Esophagus (tissue), 2 donors: ENCODE data around the gene DUT. TPM values are rescaled to one million over a fixed set of nuclear protein-coding genes. Genes with fewer than 3 reads are reported as not detected.

Experiments
- H3K27ac ChIP-seq, 2 donors: one replicate each; pipeline ENCODE4 v1.5.1; 2013; ENCODE audit warnings: low read depth in 2 of 2, mild to moderate bottlenecking in 2 of 2, inconsistent platforms in 1 of 2, low read length in 1 of 2, moderate library complexity in 1 of 2
- H3K27me3 ChIP-seq, 2 donors: one replicate each; pipeline ENCODE4 v1.6.1; 2013; ENCODE audit warnings: low read length in 2 of 2, control low read depth in 1 of 2, mild to moderate bottlenecking in 1 of 2; ENCODE audit not compliant: insufficient read depth in 2 of 2, control insufficient read depth in 1 of 2
- H3K36me3 ChIP-seq, 2 donors: one replicate each; pipeline ENCODE4 v1.6.1; 2013; ENCODE audit warnings: low read length in 1 of 2; ENCODE audit not compliant: control insufficient read depth in 2 of 2, insufficient read depth in 2 of 2
- H3K4me1 ChIP-seq, 2 donors: one replicate each; pipeline ENCODE4 v1.6.1; 2013; ENCODE audit warnings: low read length in 1 of 2; ENCODE audit not compliant: control insufficient read depth in 2 of 2, insufficient read depth in 2 of 2
- H3K4me3 ChIP-seq, 2 donors: one replicate each; pipeline ENCODE4 v1.5.1; 2013; ENCODE audit warnings: low read length in 2 of 2, mild to moderate bottlenecking in 2 of 2, low read depth in 1 of 2, moderate library complexity in 1 of 2
- H3K9me3 ChIP-seq, 2 donors: one replicate each; pipeline ENCODE4 v1.6.1; 2013; ENCODE audit warnings: mild to moderate bottlenecking in 2 of 2, low read depth in 1 of 2, low read length in 1 of 2, moderate library complexity in 1 of 2; ENCODE audit not compliant: control insufficient read depth in 2 of 2, insufficient read depth in 1 of 2
- WGBS, 2 donors: extraction: QIAGEN DNeasy Blood & Tissue Kit; methylation state at CpG; one replicate each; pipeline ENCODE4 v1.1.7; 2013; 5-methylcytosine and 5-hydroxymethylcytosine counted together
- polyA plus RNA-seq, 2 donors: library from polyadenylated mRNA; stranded (reverse); fragments of 200-250 nt; gene quantifications; one replicate each; pipeline ENCODE4 v1.2.3, GENCODE V29; 2013
- donor health status: healthy with polysubstance abuse.
- donor health status: Bipolar disorder and iron deficiency.

The DUT gene
- polyA plus RNA-seq, 2 donors = 45.4 to 67.9 TPM

DNA sequence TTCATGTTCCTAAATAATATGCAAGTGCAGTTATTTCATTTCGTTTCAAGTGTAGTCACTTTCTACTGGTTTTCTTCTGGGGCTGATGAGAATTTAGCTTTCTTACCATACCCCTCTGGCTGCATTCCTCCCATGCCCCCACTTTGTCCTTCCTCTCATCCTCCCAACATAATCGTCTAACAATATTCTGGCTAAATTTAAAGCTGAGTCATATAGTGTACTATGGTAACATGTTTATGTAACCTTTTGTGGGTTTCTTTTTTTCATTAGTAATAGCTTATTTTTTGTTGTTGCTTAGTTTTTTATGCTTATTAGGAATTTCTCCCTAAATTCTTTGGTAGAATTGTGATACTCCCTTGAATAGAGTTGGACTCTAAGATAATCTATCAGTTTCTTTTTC lies 30.5 kb downstream of the DUT start:
- WGBS, 2 donors = 66 to 68% methylated on average over 2 of the region's 2 CpGs
- no peaks in the 10 kb centered on the region for H3K4me1 ChIP-seq
- no peaks in the 10 kb centered on the region for H3K9me3 ChIP-seq
- H3K4me3 ChIP-seq = no peak overlapping the region
- no peaks in the 10 kb centered on the region for H3K36me3 ChIP-seq
- no peaks in the 10 kb centered on the region for H3K27me3 ChIP-seq
- no peak overlapping the region for H3K27ac ChIP-seq

GRCh38 chr15:48363474-48363873 lies 32.2 kb downstream of the DUT start:
- H3K9me3 ChIP-seq = no peaks in the 10 kb centered on the region
- H3K36me3 ChIP-seq = no peaks in the 10 kb centered on the region
- WGBS, 2 donors = 57 to 71% methylated on average over 5 of the region's 5 CpGs
- H3K4me3 ChIP-seq = no peak overlapping the region
- no peaks in the 10 kb centered on the region for H3K4me1 ChIP-seq
- H3K27ac ChIP-seq = no peak overlapping the region
- H3K27me3 ChIP-seq = no peaks in the 10 kb centered on the region

GRCh38 chr15:48365575-48365974 lies 34.3 kb downstream of the DUT start:
- Histone ChIP-seq H3K9me3 (no peaks in the 10 kb centered on the region), H3K4me3 (no peak overlapping the region), H3K27me3 (no peaks in the 10 kb centered on the region), H3K36me3 (no peaks in the 10 kb centered on the region), H3K4me1 (no peaks in the 10 kb centered on the region), H3K27ac (no peak overlapping the region)
- WGBS, 2 donors = 98% methylated on average over 1 of the region's 1 CpG

GRCh38 chr15:48366584-48367312 lies 35.5 kb downstream of the DUT start:
- Histone ChIP-seq H3K36me3 (no peaks in the 10 kb centered on the region), H3K4me3 (no peak overlapping the region), H3K9me3 (no peaks in the 10 kb centered on the region), H3K27me3 (no peaks in the 10 kb centered on the region), H3K4me1 (no peaks in the 10 kb centered on the region), H3K27ac (no peak overlapping the region)
- 52 to 54% methylated on average over 4 of the region's 4 CpGs for WGBS, 2 donors

DNA sequence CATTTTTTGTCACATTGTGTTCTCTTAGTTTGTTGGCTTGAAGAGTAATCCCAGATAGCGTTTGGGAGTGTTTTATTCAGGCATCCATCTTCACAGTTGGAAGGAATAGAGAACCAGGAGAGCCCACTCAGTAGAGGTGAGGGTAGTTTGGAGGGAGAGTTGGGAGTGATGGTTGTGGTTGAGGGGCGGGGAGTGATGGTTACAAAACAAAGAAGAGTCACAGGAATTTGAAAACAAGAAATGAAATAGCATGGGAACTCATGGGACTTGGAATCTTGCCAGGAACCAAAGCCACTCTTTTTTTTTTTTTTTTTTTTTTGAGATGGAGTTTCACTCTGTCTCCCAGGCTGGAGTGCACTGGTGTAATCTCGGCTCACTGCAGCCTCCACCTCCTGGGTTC lies 36.3 kb downstream of the DUT start:
- H3K36me3 ChIP-seq = no peaks in the 10 kb centered on the region
- H3K4me3 ChIP-seq = no peak overlapping the region
- 76 to 85% methylated on average over 3 of the region's 3 CpGs for WGBS, 2 donors
- H3K4me1 ChIP-seq = no peaks in the 10 kb centered on the region
- H3K9me3 ChIP-seq = no peaks in the 10 kb centered on the region
- H3K27me3 ChIP-seq = no peaks in the 10 kb centered on the region
- no peak overlapping the region for H3K27ac ChIP-seq

DNA sequence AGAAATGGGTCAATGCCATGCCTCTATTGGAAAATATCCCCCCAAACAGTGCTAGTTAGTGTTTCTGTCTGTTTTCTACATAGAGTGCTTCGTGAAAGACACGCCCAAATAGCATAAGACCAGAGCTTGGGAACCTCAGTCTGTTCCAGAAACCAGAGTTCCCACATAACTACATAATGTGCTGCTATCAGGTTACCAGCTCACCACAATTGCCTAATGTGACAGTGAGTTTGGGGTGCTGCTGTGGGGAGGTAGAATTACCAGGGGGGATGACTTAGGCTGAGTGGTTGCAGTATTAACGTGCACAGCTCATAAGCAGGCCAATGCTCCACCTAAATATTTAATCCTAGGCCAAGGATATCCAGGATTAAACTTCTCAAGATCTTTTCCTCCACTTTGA lies 39.2 kb downstream of the DUT start:
- 68 to 76% methylated on average over 3 of the region's 3 CpGs for WGBS, 2 donors
- Histone ChIP-seq H3K4me3 (no peak overlapping the region), H3K27ac (no peak overlapping the region), H3K27me3 (no peaks in the 10 kb centered on the region), H3K9me3 (no peaks in the 10 kb centered on the region), H3K36me3 (no peaks in the 10 kb centered on the region), H3K4me1 (peaks cover 0 to 4% of the 10 kb centered on the region in 2 donors)

DNA sequence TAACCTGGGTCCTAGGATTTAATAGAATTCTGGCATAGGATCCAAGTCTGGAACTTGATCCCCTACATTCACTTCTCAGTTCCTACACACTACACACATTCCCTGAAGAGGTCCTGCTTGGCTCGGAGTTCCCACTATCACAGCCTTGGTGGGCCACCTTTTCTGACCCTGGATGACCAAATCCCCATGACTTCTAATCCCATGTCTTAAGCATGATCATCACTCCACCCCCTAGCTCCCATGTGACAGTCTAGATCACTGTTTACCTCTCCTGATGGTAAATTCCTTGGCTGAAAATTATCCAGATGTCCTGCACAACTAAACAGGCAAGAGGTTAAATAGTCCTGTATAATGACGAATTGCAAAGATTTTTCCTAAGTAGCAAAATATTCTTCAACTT lies 40.3 kb downstream of the DUT start:
- no peaks in the 10 kb centered on the region for H3K27me3 ChIP-seq
- 56 to 70% methylated on average over 2 of the region's 2 CpGs for WGBS, 2 donors
- H3K27ac ChIP-seq = no peak overlapping the region
- peaks cover 0 to 4% of the 10 kb centered on the region in 2 donors for H3K4me1 ChIP-seq
- H3K4me3 ChIP-seq = no peak overlapping the region
- no peaks in the 10 kb centered on the region for H3K36me3 ChIP-seq
- H3K9me3 ChIP-seq = no peaks in the 10 kb centered on the region

GRCh38 chr15:48371961-48372360 lies 40.7 kb downstream of the DUT start:
- H3K27ac ChIP-seq = no peak overlapping the region
- H3K27me3 ChIP-seq = no peaks in the 10 kb centered on the region
- no peaks in the 10 kb centered on the region for H3K9me3 ChIP-seq
- H3K36me3 ChIP-seq = no peaks in the 10 kb centered on the region
- no peak overlapping the region for H3K4me3 ChIP-seq
- H3K4me1 ChIP-seq = peaks cover 0 to 4% of the 10 kb centered on the region in 2 donors
- 60 to 78% methylated on average over 2 of the region's 2 CpGs for WGBS, 2 donors

DNA sequence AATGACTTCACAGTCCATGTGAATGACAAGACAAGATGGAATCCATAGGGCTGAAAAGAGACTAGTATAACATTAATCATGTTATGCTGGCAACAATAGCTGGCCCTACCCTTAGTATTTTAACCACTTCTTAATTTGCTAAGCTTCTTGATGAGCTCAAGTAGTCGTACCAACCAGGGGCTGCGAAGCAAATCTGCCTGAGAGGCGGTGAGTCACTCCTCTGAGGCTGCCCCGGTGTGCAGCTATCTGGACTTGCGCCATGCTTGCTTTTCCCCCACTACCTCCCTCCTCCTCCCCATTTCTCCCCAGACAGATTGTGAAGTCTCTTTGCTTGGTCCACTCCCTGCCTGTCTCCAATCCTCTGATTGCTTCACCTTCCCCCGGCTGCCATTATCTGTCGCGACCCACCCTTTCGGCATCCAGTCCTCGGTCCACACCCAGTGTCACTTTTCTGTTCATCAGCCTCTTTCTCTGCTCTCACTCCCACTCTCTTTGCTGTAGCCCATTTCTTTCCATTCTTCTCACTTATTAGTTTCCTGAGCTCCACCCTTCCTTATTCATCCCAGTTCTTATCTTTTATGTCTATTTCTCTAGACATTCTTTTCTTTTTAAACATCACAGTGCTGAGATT lies 42.7 kb downstream of the DUT start:
- Histone ChIP-seq H3K4me3 (no peak overlapping the region), H3K27me3 (no peaks in the 10 kb centered on the region), H3K9me3 (no peaks in the 10 kb centered on the region), H3K36me3 (no peaks in the 10 kb centered on the region), H3K4me1 (peaks cover 0 to 4% of the 10 kb centered on the region in 2 donors), H3K27ac (no peak overlapping the region)
- WGBS, 2 donors = 59 to 72% methylated on average over 10 of the region's 10 CpGs

GRCh38 chr15:48374472-48374871 lies 43.2 kb downstream of the DUT start:
- Histone ChIP-seq H3K36me3 (no peaks in the 10 kb centered on the region), H3K4me1 (peaks cover 0 to 4% of the 10 kb centered on the region in 2 donors), H3K27ac (no peak overlapping the region), H3K9me3 (no peaks in the 10 kb centered on the region), H3K4me3 (no peak overlapping the region), H3K27me3 (no peaks in the 10 kb centered on the region)
- 78 to 85% methylated on average over 3 of the region's 3 CpGs for WGBS, 2 donors
